HG03139 (cell line): ENCODE measurements around the gene MAN1C1.

ENCODE experiments used
- ATAC-seq: cut with Tn5 transposase; IDR thresholded peaks from one replicate; pipeline ENCODE4 v1.9.1; 2021; ENCODE audit not compliant: unreplicated experiment

MAN1C1 gene

DNA sequence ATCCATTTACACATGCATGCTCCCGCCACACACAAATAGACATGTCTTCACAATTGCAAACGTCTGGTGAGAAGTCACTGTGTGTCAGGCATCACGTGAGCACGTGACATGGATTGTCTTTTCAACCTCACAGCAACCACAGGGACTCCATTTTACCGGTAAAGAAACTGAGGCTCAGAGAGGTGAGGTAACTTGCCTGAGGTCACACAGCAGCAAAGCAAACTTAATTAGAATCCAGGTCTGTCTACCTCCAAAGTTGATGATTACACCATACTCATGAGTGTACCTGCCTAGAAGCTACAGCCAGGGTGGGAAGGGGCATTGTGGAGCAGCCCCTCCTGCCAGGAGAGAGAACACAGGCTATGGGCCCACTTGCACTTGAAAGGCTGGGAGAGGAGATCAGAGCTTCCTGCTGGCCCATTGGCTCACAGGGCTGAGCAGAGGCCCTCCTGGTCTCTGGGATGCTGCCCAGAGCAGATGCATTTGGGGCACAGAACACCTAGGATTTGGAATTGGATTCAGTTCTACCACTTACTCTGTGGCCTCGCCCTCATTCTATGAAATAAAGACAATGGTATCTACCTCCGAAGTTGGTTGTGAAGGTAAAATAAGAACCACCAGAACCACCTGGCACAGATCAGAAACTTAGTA is 139.0 kb downstream of the MAN1C1 start:
- ATAC-seq: no peak

DNA sequence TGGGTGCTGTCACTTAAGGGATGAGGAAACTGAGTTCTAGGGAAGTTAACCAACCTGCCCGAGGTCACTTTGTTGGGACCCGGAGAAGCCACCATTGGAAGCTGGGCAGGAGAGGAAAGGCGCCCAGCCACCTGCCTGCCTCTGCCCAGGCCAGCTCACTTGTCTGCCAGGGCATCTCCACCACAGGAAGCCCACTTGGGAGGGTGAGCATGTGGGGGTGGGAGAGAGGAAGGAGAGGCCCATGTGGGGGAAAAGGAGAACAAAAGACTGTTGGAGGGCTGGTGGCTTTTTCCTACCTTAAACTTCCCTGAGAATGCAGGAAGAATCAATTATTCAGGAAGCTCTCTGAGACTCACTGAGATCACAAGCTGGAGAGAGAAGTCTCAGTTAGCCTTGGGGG is 139.6 kb downstream of the MAN1C1 start:
- no peak for ATAC-seq

DNA sequence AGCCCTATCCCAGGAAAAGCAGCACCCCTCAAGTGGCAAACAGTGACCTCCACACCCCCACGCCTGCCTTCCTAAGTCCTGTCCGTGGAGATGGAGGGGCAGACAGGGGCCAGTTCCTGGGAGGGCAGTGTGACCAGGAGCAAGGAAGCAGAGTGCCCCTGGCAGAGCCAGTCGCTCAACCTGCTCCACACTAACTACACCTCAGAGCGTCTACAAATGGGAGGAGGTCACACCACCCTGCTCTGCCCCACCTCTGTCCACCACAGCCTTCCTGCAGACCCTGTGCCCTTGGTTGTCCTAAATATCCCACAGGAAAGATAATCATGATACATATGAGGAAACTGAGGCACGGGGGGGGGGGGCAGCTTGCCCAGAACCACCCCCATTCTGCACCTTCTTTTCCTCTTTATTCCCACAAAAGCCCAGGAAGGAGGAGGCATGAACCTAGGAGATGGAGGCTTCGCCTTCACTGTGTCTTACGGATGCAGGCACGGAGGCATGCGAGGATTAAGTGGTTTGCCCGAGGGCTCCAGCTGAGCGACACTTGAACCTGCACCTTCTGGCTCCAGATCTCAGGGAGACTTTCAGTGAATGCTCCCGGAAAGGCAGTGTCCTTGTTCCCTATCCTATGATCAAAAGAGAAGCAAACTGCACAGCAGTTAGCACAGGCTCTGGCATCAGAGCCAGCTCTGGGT is 140.7 kb downstream of the MAN1C1 start:
- no peak for ATAC-seq

DNA sequence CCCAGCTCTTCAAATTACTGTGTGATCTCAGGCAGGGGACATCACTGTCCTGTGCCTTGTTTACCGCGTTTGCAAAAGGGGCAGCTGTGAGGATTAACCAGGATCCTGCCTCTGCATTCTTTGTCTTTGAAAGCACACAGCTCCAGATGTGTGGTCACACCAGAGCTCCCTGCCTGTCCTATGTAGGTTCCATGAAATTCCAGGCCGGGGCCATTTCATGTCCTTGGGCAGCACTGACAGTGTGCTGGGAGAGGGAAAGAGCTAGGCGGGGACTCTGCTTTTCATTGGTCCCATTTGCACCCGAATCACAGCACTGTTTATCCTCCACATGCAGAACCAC is 141.2 kb downstream of the MAN1C1 start:
- ATAC-seq: no peak

DNA sequence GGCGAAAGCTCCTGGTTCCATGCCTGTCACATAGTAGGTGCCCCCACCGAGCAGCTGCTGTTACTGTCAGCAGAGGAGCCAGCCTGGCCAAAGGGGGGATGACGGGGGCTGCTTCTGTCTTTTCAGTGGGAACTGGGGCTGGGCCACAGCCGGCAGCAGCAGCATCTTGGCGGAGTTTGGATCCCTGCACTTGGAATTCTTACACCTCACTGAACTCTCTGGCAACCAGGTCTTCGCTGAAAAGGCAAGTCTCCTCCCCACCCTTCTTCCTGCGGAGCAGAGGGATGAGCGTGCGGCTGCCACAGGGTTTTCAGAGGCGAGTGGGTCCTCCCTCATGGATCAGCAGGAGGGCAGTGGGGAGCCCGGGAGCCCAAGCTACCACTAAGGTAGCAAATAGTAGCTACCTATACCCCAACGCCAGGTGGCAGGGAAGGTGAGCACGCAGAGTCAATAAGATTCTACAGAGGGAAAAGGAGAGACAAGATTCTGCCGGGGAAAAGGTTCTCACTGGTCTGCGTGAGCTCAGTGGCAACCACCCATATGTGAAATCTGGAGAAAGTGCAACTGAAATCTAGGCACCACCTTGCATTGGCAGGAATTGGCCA is 142.0 kb downstream of the MAN1C1 start:
- ATAC-seq: no peak

DNA sequence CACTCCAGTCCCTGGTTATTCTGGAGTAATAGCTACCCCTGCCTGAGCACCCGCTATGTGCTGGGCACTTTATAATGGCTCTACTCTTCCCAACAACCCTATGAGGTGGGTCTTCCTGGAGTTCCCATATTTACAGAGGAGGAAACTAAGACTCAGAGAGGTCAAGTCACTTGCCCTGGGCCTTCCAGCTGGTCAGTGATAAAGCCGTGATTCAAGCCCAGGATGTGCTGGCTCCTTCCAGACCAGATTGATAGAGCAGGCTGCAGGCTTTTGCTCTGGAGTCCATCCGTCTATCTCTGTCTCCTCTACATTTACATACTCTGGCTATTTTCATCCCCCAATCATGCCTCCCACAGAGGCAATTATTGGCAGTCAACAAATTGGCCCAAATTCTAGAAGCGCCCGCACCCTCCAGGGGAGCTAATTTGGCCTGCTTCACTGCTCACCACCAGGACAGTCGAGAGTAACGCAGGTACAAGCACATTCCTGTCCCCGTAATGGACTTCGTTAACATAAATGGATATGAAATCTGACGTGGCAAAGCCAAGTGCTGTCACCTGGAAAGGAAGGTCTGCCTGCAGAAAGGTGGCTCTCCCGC is 143.6 kb downstream of the MAN1C1 start:
- no peak for ATAC-seq

DNA sequence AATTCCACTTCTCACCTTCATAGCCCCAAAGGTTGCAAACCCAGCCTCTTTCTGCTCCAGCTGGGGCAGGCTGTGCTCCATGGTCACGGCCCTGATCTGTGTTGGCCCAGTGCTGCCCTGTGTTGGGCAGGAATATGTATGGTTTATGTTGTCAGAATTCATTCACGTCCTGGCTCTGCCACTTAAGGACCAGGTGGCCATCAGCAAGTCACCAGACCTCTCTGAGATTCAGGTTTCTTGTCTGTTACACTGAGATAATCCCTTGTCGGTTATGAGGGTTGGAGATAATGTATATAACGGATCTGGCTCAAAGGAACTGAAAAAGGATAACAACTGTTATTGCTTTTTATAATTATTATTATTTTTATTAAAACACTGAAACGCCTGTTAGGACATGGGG is 144.3 kb downstream of the MAN1C1 start:
- no peak for ATAC-seq

DNA sequence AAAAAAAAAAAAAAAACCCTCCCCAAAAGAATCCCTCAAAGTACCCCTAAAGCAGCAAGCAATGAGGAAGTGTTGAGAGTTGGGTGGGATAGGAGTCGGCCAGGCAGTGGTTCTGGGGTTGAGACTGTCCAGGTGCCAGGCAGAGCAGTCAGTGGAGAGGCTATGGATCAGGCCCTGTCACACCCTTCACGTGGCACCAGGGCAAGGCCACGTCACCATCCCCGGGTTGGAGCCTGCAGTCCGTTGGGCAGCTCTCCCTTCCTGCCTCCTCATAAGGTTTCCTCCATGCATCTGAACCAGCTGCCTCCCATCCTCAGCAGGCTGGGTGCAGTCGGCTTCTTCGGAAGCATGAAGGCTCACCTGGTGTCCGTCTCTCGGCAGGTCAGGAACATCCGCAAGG is 146.9 kb downstream of the MAN1C1 start:
- ATAC-seq: no peak

DNA sequence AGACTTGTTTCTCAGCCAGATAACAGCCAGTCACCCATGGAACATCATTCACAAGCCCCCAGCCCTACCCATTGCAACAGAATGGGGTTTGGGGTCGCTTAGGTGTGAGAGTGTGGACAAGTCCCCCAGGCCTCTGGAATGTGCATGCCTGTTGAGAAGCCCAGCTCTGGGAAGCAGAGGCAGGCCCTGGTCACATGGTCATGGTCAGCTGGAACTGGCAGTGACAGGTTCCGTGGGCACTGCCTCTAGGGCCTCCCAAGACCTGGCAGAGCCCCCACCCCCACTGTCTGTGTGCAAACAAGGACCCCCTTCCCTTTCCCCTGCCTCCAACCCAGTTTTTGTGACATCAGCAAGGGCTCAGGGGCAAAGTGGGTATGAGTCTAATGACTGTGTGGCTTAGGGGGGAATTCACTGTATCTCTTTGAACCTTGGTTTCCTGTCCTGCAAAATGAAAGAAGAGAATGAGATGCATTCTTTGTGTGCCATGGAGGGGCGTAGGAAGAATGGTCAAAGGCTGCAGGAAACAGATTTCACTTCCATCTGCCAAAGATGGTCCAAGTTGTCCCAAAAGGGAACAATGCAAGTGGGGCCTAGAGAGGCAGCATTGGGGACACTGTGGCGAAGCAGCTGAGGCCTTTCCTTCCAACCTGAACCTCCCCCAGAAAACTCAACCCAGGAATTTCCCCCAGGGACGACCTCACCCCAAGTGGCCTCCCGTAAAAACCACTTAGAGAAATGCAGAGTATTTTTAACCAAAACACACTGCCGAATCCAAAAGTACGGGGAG is 148.7 kb downstream of the MAN1C1 start:
- ATAC-seq: no peak

DNA sequence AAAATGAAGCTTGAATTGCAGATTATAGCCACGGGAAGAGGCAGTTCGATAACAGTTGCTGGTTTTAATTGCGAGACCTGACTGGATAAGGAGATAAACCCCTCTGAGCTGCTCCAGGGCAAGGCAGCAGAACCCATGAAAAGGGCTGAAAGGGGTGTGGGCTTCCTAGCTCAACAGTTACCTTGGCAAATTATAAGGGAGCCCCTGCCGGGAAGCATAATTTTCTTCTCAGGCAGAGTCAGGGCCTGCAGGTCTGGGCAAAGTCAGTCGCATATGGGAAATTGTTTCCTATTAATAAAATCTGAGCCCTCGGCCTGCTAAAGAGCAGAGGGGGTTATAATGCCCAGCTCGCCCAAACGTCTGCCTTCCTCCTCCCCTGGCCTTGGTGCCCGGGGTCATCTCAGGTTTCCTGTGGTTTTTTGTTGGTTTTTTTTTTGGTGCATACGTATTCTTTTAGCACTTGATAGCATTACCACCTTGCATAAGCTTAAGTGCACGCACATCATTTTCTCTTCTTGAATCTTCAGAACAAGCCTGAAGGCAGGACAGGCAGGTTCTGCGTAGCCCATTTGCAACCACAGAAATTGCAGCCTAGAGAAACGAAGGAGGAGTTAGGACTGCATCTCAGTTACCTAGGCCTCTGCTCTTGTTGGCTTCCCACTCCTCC is 149.5 kb downstream of the MAN1C1 start:
- ATAC-seq: no peak

DNA sequence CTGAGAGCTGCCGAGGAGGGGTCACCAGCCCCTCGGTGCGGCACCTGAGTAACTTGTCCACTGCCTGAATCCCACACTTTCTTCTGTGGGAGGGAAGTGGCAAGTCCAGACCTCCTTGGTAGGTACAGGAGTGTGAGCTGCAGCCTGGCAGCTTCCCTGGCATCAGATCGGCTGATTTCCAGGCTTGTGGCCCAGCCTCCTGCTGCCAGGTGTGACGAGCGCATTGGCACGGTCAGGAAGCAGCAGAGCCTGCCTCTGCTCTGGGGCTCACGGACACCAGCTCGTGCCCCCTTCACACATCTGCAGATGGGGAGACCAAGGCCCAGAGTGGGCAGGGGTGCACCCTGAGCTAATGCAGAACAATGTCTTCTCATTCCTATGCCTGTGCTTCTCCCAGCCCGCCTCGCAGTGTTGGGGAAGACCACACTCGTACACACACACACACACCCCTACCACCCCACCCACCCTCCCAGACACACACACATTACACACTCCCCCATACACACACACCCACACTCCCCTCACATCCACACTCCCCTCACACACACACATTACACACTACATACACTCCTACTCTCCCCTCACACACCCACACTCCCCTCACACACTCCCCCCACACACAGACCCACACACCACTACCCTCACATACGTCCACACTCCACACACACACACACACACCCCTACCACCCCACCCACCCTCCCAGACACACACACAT is 150.3 kb downstream of the MAN1C1 start:
- ATAC-seq: no peak

DNA sequence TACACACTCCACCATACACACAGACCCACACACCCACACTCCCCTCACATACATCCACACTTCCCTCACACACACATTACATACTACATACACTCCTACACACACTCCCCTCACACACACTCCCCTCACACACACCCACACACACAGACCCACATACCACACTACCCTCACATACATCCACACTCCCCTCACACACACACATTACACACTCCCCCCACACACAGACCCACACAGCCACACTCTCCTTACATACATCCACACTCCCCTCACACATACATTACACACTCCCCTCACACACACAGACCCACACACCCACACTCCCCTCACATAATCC is 150.8 kb downstream of the MAN1C1 start:
- no peak for ATAC-seq

DNA sequence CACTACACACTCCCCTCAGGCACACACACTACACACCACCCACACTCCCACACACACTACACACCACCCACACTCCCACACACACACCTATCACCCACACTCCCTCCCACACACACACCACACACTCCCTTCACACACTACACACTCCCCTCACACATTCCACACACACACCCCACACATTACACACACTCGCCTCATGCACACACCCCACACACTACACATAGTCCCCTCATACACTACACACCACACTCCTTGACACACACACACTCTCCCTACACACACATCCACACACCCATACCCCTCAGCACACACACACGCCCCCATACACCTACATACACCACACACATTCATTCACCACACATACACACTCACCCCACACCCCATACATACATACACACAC is 152.4 kb downstream of the MAN1C1 start:
- no peak for ATAC-seq

DNA sequence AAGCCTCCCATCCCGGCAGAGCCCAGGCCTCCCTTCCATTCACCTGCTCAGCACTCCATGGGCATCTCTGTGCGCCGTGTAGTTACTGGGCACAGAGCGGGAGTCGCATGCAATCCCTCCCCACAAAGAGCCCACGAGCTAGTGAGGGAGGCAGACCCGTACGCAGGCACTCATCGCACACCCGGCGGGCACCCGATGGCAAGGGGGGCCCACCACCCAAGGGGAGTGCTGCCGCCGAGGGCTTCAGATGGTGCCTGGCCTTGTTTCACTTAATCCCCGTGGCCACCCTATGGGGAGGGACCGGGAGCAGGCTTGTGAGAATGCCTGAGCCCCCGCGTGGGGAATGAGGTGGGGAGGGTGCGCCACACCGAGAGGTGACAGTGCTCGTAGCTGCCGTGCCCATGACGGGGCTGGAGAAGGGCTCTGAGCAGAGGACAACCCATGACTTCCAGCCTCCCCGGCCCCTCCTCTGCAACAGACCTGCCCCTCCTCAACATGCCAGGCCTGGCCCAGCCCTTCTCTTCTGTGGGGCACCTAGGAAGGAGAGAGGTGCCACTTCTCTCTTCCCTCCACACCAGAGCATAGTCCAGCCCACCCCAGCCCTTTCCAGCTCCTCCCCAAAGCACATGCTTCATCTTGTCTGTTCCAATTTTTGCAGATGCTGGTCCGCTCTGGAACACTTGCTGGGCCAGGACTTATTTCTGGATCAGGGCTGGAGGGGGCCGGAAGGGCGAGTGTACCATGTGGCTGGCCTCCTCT is 153.2 kb downstream of the MAN1C1 start:
- no peak for ATAC-seq

DNA sequence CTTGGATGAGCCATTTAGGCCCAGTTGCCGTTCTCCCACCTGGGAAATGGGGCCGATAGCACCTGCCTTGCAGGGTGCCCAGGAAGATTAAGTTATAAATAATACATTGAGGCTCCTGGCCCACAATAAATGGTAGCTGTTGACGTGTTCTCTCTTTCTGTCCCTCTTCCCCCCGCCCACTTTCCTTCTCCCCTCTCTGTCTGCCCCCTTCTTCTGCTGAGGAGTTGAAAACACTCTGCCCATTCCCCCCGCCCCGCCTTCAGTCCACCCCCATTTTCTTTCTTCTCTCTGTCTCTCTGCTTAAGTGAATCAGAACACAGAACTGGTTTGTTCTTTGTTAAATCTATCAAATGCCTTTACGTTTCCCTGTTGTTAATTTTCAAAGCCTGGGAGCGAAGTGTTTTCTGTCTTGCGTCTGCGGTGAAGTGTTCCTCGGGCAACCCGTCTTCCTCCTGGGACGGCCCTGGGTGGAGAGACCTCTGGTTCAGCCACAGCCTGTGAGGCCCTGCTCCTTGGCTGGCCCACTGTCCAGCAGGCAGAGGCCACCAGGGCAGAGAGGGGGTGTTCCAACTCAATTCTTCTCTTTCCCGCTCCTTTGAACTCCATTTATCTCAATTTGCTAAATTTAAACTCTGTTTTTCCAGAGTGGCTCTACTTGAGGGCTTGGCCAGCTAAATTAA is 154.1 kb downstream of the MAN1C1 start:
- no peak for ATAC-seq

DNA sequence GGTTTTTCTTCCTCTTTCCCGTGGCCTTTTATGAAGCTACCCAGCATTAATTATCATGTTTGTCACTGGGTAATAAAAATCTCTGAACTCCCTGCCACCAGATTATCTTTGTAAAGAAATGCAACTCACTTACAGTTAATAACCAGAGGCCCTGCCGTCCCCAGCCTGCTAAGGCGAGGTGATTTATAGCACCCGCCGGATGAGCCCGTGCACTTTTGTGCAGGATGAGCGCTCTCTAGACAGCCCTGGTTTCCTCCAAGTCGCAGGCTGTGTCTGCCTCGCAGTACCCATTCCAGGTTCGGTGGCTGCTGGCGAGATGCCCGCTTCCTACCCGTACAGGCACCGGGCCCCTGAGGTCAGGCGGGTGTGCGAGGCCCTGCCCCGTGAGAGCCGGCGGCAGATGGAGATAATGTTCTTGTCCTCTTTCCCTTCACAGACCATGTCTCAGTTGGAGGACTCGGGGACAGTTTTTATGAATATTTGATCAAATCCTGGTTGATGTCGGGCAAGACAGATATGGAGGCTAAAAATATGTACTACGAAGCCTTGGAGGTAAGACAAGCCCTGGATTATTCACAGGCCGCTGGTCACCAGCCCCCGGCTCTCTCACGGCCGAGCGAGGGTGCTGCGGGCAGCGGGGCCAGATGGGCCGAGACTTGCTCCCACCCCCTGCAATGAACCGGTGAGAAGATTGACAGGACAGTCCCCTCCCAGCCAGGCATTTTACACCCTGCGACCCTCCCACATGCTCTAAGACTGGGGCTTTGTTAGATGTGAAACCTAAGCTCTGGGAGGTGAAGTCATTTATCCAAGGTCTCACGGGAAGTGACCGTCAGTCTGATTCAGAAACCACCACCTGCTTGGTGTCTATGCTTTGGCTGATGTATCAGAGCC is 154.9 kb downstream of the MAN1C1 start:
- no peak for ATAC-seq

DNA sequence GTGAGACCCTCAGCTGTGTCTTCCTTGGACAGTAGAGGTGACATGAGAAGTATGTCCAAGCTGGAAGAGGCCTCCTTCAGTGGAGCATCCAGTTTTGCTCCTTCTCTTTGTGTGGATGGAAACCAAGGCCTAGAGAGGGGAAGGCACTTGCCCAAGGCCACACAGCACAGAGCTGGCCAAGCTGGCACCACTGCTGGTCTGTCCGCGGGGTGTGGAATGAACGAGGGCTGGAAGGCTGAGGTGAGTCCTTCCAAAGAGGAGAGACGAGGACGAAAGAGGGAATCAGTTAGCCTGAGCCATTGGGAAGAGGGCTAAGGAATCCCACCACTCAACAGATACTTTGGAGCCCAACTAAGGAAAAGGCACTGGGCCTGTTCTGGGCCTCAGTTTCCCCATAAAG is 155.6 kb downstream of the MAN1C1 start:
- ATAC-seq: no peak

DNA sequence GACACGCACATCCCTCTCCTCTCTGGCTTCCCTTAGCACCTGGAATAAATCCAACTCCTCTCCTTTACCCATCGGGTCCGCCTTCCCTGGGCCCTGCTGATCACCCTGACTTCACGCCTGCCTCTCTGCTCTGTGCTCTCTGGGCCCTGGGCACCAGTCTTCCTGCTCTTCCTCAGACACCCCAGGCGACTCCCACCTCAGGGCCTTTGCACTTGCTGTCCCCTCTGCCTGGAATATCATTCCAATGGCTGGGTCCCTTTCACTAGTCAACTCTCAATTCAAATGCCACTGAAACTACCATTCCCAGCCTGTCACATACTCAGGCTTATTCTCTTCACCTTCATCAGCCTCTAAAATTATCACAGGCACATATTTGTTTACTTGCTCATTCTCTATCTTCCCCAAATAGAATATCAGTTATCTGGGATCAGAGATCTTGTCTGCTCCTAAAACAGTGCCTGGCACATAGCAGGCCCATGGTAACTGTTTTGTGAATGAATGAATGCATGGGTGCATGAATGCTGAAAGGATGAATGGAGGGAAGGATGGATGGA is 156.2 kb downstream of the MAN1C1 start:
- no peak for ATAC-seq
